Loucy (cell line): ENCODE measurements around the gene C10orf143.

Experiments used
- H2AFZ ChIP-seq: fragments of 200-600 bp; sonication (generic); 2 replicates; pipeline ENCODE4 v1.6.0; 2016; ENCODE audit warnings: antibody characterized with exemption, mild to moderate bottlenecking, low read length, moderate library complexity
- H3F3A ChIP-seq: fragments of 200-600 bp; 2 replicates; pipeline ENCODE4 v1.6.0; 2016; ENCODE audit warnings: antibody characterized with exemption, low read depth, mild to moderate bottlenecking
- H3K27me3 ChIP-seq: fragments of 200-600 bp; sonication (generic); 2 replicates; pipeline ENCODE4 v1.6.1; 2014; ENCODE audit warnings: low read length, mild to moderate bottlenecking; ENCODE audit not compliant: insufficient read depth, poor library complexity, severe bottlenecking
- H3K36me3 ChIP-seq: fragments of 200-600 bp; sonication (generic); 2 replicates; pipeline ENCODE4 v1.6.1; 2016; ENCODE audit warnings: low read length; ENCODE audit not compliant: insufficient read depth
- H3K4me1 ChIP-seq: fragments of 200-600 bp; sonication (generic); 2 replicates; pipeline ENCODE4 v1.5.1; 2014; ENCODE audit warnings: low read length, mild to moderate bottlenecking; ENCODE audit not compliant: insufficient read depth, poor library complexity, severe bottlenecking
- H3K4me2 ChIP-seq: fragments of 200-600 bp; sonication (generic); 2 replicates; pipeline ENCODE4 v1.6.0; 2014; ENCODE audit warnings: antibody characterized with exemption, low read length, low read depth, mild to moderate bottlenecking; ENCODE audit not compliant: poor library complexity, severe bottlenecking
- H3K4me3 ChIP-seq: fragments of 200-600 bp; sonication (generic); 2 replicates; pipeline ENCODE4 v1.5.1; 2014; ENCODE audit warnings: low read length, mild to moderate bottlenecking, mixed read lengths; ENCODE audit not compliant: poor library complexity, severe bottlenecking
- H3K79me2 ChIP-seq: fragments of 200-600 bp; sonication (generic); 2 replicates; pipeline ENCODE4 v1.6.1; 2014; ENCODE audit warnings: low read length; ENCODE audit not compliant: insufficient read depth
- H3K9ac ChIP-seq: fragments of 200-600 bp; sonication (generic); 2 replicates; pipeline ENCODE4 v1.6.0; 2014; ENCODE audit warnings: mild to moderate bottlenecking, low read depth, low read length, moderate library complexity; ENCODE audit not compliant: poor library complexity, severe bottlenecking
- H3K9me2 ChIP-seq: fragments of 200-600 bp; sonication (generic); replicated peaks from 2 replicates; pipeline ENCODE4 v1.6.1; 2016; ENCODE audit warnings: low read depth, low read length, mixed read lengths
- H3K9me3 ChIP-seq: fragments of 200-600 bp; sonication (generic); 2 replicates; pipeline ENCODE4 v1.6.1; 2014; ENCODE audit warnings: mild to moderate bottlenecking, antibody characterized with exemption, low read length, low read depth; ENCODE audit not compliant: insufficient read depth
- H4K20me1 ChIP-seq: fragments of 200-600 bp; sonication (generic); 2 replicates; pipeline ENCODE4 v1.6.0; 2014; ENCODE audit warnings: antibody characterized with exemption, low read length, mild to moderate bottlenecking; ENCODE audit not compliant: insufficient read depth, poor library complexity, severe bottlenecking
- CTCF ChIP-seq: fragments of 200-600 bp; sonication (generic); conservative IDR thresholded peaks from 2 replicates; pipeline ENCODE4 v1.5.1; 2014; ENCODE audit warnings: mild to moderate bottlenecking, antibody characterized with exemption, low read length
- EZH2phosphoT487 ChIP-seq: fragments of 200-600 bp; IDR thresholded peaks from 2 replicates; pipeline ENCODE4 v1.6.1; 2018; ENCODE audit warnings: antibody characterized with exemption, mild to moderate bottlenecking, moderate library complexity, borderline replicate concordance

Gene C10orf143

GRCh38 chr10:130016095-130016494 is 94.5 kb downstream of the C10orf143 start:
- Histone ChIP-seq H3K9me2 (no peaks in the 10 kb centered on the region), H3K4me1 (peaks cover 8% of the 10 kb centered on the region), H3K36me3 (no peaks in the 10 kb centered on the region), H3K9ac (no peak overlapping the region), H3K79me2 (no peaks in the 10 kb centered on the region), H4K20me1 (no peaks in the 10 kb centered on the region), H3K4me3 (no peak overlapping the region), H3K9me3 (no peaks in the 10 kb centered on the region), H2AFZ (no peak overlapping the region), H3K27me3 (no peaks in the 10 kb centered on the region), H3F3A (no peaks in the 10 kb centered on the region), H3K4me2 (no peak overlapping the region)
- no peak for TF ChIP-seq CTCF
- TF ChIP-seq EZH2phosphoT487 = no peak

- Histone ChIP-seq H3K9ac (no peak overlapping the region), H3K4me1 (peaks cover 8% of the 10 kb centered on the region), H3K27me3 (no peaks in the 10 kb centered on the region), H3K79me2 (no peaks in the 10 kb centered on the region), H3K9me2 (no peaks in the 10 kb centered on the region), H3K36me3 (no peaks in the 10 kb centered on the region), H3K4me2 (no peak overlapping the region), H3K9me3 (no peaks in the 10 kb centered on the region), H2AFZ (no peak overlapping the region), H4K20me1 (no peaks in the 10 kb centered on the region), H3K4me3 (no peak overlapping the region), H3F3A (no peaks in the 10 kb centered on the region)
- TF ChIP-seq CTCF (no peak), EZH2phosphoT487 (no peak)
Measured at GRCh38 chr10:130015075-130015695, 95.4 kb downstream of the C10orf143 start.

- H3K4me2 ChIP-seq = no peak overlapping the region
- no peaks in the 10 kb centered on the region for H3F3A ChIP-seq
- no peaks in the 10 kb centered on the region for H3K9me2 ChIP-seq
- no peak overlapping the region for H2AFZ ChIP-seq
- no peak for TF ChIP-seq EZH2phosphoT487
- no peak for TF ChIP-seq CTCF
- no peaks in the 10 kb centered on the region for H3K27me3 ChIP-seq
- H3K79me2 ChIP-seq = no peaks in the 10 kb centered on the region
- H3K4me3 ChIP-seq = no peak overlapping the region
- no peak overlapping the region for H3K9ac ChIP-seq
- H4K20me1 ChIP-seq = no peaks in the 10 kb centered on the region
- no peaks in the 10 kb centered on the region for H3K9me3 ChIP-seq
- no peaks in the 10 kb centered on the region for H3K36me3 ChIP-seq
- H3K4me1 ChIP-seq = peaks cover 8% of the 10 kb centered on the region
Measured at GRCh38 chr10:130014263-130015074, 96.2 kb downstream of the C10orf143 start.
